Measurements from ENCODE around the gene MIA.
"Not testable (repeated sequence)": the region's sequence is repeated elsewhere in the genome, so short reads cannot be mapped to it uniquely, and the experiment has no call there.

The MIA gene

GRCh38 chr19:40822704-40823553, 47.6 kb downstream of the MIA start:
- ATAC-seq, result not testable (repeated sequence)

- ATAC-seq, result not testable (repeated sequence)
These were observed 49.6 kb downstream of the MIA start for GRCh38 chr19:40824916-40825315.

- ATAC-seq, result not testable (repeated sequence)
These were observed 50.3 kb downstream of the MIA start for GRCh38 chr19:40825460-40826095.

GRCh38 chr19:40826312-40826698, 51.0 kb downstream of the MIA start:
- ATAC-seq, result not testable (repeated sequence)

- ATAC-seq, result peak; percentile 63 to 74
These were observed 51.5 kb downstream of the MIA start for GRCh38 chr19:40826699-40827385.
